Keratinocyte (primary cell): Measurements from ENCODE around the gene LRP11.
A peak's percentile ranks its signal among the peaks of the same experiment; 100 is the strongest.

ENCODE experiments used
- CTCF ChIP-seq, 3 experiments: IDR thresholded peaks in 1 of 3; conservative IDR thresholded peaks in 1 of 3; optimal IDR thresholded peaks in 1 of 3; 2 replicates in 2 of 3; 3 replicates in 1 of 3; pipeline versions ENCODE3 to v1.5.1; 2011; ENCODE audit warnings: low read length in 3 of 3, mild to moderate bottlenecking in 3 of 3, moderate library complexity in 2 of 3, control low read depth in 1 of 3, inconsistent platforms in 1 of 3; ENCODE audit not compliant: insufficient read depth in 2 of 3; ENCODE audit errors: extremely low read depth in 1 of 3
- EZH2 ChIP-seq: IDR thresholded peaks from one replicate; pipeline ENCODE4 v1.6.1; 2012; ENCODE audit warnings: inconsistent platforms, mild to moderate bottlenecking, low read length, moderate library complexity

- TF ChIP-seq CTCF (optimal IDR thresholded peaks at IDR 0.05 in 1 of 3, IDR thresholded peaks at IDR 0.05 in 1 of 3, conservative IDR thresholded peaks at IDR 0.05 in 1 of 3; ENCODE audit: extremely low read depth in 1 of 3, insufficient read depth in 2 of 3, low read length in 3 of 3) (peak; percentile 50 to 67 (median 61)), EZH2 (no peak)
Measured at GRCh38 chr6:149864578-149865535, 698 bp upstream of the LRP11 start.
